Measurements from ENCODE around the gene GPR156.
A peak's percentile ranks its signal among the peaks of the same experiment; 100 is the strongest.
"Not testable (repeated sequence)": the region's sequence is repeated elsewhere in the genome, so short reads cannot be mapped to it uniquely, and the experiment has no call there.

Gene GPR156

DNA sequence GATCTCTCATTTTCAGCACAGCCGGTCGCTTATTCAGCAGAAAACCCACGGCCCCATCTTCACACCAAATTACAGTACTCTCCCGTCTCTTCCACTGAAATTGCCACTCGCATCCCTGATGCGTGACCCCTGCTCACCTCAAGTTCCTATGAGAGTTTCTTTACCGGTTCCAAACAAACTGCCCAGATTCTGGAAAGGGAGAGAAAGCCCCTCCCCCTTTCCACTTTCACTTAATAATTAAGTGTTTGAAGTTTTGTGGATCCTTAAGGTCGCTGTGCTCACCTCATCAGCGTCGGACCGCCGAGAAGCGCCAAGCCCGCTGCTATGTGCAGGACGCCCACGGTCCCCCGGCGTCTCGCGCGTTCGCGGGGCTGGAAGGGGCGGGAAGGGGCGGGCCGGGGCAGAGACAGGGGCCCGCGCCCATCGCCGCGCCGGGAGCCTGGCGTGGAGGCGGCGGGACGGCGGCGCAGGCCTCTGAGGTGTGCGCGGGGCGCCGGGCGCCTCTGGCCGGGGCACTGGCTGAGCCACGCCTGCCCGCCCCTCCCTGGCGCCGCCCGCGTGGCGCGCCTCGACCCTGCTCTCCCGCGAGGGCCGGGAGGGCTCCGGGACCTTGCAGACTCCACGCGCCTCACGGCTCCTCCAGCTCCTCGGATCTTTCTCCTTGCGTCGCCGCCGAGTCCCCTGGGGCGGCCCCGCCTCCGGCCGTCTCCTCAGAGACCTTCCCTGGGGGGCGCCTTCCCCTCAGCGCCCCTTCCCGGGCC is at the start of gene GPR156:
Gene GPR156, minus strand, starts transcription at position 476 of the 761 bp plus-strand sequence. CDS start 41,124 bp downstream, outside the sequence.
- peak; percentile 38 for DNase-seq

- DNase-seq: no peak
These were observed 47.6 kb upstream of the GPR156 start for GRCh38 chr3:120332646-120333045.

DNA sequence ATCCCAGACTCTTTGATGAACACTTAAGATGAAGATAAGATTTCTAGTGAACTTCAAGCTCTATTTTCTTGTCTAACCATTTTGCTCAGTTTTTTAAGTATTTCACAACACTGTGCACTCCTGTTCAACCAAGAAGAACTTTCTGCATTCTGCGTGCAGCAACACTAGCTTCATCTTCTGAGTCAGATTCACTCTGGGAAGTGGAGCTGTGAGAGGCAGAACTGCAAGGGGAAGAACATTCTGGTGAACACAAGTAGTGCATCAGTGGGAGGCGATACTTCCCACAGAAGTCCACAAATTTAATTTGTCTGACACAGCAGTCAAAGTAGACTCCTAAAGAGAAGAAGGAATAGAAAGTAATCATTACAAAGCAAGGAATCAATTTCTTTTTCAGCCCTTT is 46.1 kb upstream of the GPR156 start:
- DNase-seq: no peak

DNA sequence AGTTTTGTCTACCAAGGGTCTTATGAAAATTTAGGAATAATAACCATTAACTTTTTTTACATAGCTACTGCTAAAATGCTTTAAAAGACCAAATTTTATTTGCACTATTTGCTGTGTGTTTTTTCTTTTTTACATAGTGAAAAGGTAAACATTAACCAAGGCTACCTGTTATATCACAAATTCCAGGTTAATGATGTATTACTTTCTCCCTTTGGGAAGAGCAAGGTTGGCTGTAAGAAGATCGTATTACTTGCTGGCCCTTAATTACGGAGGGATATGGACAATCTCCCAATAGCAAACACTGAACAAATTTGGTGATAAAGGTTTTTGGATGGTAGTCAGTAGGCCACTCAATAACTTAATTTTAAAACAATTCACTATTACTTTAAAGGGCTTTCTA is 41.8 kb upstream of the GPR156 start:
- DNase-seq: no peak

DNA sequence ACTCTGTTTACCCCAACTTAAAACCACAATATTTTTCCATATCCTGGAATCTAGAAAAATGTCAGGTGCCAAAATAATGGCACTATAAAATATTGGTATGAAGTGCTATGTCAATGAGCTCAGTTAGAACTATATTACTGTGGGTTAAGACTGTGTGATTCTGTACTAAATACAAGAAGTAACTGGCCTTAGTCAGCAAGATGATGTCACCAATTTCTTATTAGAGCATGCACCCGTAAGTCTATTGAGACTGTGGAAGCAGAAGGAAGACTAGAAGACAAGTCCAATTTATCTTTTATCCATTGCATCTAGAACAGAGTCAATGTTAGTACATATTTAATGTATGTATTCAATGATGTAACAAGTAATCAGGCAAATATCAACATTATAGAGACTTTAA is 39.2 kb upstream of the GPR156 start:
- DNase-seq: no peak

DNA sequence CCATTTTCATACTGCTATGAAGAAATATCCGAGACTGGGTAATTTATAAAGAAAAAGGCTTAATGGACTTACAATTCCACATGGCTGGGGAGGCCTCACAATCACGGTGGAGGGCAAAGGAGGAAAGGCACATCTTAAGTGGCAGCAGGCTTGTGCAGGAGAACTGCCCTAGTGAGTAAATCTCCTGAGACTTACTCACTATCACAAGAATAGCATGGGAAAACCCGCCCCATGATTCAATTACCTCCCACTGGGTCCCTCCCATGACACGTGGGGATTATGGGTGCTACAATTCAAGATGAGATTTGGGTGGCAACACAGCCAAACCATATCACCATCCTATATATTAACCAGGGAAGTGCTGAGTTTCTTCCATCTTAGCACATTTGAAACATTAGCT is 38.7 kb upstream of the GPR156 start:
- DNase-seq: not testable (repeated sequence)

GRCh38 chr3:120311863-120312794 is 27.1 kb upstream of the GPR156 start:
- peak; percentile 16 for DNase-seq

DNA sequence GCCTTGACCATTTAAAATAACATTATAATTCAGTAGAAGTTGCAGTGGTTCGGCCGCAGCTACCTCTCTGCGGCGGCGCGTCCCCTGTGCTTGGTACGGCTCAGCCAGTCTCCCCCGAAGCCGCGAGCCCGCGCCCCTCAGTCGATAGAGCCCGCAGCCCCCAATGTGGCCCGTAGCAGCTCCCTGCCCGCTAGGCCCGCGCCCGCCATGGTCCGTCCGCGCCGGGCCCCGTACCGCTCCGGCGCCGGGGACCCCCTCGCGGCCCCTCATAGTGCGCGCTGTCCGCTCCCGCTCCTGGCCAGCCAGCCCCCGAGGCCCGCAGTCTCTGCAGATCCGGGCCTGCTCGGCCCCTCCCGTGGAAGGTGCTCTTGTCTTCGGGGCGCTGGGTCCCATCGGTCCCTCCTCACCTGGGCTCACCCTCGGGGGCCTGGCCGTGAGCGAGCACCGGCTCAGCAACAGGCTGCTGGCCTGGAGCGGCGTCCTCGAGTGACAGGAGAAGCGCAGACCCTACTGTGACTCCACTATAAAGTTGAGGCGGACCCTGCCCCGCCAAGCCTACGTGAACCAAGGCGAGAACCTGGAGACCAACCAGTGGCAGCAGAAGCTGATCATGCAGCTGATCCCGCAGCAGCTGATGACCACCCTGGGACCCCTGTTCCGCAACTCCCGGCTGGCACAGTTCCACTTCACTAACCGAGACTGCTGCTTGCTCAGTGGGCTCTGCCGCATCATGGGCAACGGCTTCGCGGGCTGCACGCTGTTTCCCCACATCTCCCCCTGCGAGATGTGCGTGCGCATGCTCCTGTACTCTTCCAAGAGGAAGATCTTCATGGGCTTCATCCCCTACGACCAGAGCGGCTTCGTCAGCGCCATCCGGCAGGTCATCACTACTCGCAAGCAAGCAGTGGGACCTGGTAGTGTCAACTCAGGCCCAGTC is 21.8 kb upstream of the GPR156 start:
- no peak for DNase-seq

GRCh38 chr3:120304616-120305015 is 19.6 kb upstream of the GPR156 start:
- no peak for DNase-seq

- DNase-seq: no peak
These were observed 17.3 kb upstream of the GPR156 start for GRCh38 chr3:120302361-120302760.

- no peak for DNase-seq
These were observed 15.9 kb upstream of the GPR156 start for GRCh38 chr3:120300971-120301370.

GRCh38 chr3:120299403-120299802 is 14.4 kb upstream of the GPR156 start:
- no peak for DNase-seq

DNA sequence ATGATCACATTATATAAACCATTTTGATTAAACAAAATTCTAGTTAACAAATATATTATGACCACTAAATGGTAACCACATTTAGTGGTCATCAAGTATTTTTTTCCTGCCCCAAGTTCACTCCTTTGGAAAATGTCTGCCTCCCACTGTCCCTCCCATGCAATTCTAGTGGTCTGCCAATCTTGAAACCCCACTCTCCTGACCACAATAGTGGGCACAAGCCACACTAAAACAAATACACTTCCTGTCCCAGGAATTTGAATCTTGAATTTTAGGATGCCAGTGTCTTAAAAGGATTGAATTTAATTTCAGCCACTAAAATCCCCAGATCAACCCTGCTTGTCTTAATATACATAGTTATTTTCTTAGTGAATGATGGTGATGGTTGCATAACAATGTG is 14.0 kb upstream of the GPR156 start:
- no peak for DNase-seq

DNA sequence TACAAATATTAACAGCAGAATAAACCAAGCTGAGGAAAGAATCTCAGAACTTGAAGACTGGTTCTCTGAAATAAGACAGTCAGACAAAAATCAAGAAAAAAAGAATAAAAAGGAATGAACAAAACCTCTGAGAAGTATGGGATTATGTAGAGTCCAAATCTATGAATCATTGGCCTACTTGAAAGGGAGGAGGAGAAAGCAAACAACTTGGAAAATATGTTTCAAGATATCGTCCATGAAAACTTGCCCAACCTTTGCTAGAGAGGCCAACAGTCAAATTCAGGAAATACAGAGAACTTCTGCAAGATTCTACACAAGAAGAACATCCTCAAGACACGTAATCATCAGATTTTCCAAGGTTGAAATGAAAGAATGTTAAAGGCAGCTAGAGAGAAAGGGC is 6.5 kb upstream of the GPR156 start:
- DNase-seq: not testable (repeated sequence)

DNA sequence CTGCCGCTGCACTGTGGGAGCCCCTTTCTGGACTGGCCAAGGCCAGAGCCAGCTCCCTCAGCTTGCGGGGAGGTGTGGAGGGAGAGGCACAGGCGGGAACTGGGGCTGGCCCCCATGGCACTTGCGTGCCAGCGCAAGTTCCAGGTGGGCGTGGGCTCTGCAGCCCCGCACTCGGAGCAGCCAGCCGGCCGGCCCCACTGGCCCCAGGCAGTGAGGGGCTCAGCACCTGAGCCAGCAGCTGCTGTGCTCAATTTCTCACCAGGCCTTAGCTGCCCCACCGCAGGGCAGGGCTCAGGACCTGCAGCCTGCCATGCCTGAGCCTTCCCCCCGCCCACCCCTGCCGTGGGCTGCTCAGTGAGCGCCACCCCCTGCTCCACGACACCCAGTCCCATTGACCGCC is 4.6 kb upstream of the GPR156 start:
- DNase-seq: no peak

GRCh38 chr3:120286465-120286864 is 1.4 kb upstream of the GPR156 start:
- DNase-seq: no peak

DNA sequence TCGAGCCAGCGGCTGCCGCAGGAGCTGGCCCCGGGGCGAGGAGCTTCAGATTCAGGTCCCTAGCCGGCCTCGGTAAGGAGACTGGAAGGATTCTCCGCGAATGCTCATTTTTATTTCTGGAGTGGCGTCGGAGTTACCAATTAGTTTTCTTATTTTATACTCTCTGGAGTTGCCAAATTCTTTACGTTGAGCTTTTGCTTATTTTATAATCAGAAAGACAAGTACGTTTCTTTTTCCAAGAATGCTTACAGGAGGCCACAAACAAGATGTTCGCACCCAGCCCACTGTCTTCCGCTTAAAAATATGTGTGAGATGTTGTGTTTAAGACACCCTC is 453 bp upstream of the GPR156 start:
- no peak for DNase-seq

GRCh38 chr3:120281261-120281660 is 3.8 kb downstream of the GPR156 start:
- DNase-seq: no peak

- no peak for DNase-seq
These were observed 4.5 kb downstream of the GPR156 start for GRCh38 chr3:120280566-120280965.

- DNase-seq: no peak
These were observed 5.0 kb downstream of the GPR156 start for GRCh38 chr3:120280026-120280425.

DNA sequence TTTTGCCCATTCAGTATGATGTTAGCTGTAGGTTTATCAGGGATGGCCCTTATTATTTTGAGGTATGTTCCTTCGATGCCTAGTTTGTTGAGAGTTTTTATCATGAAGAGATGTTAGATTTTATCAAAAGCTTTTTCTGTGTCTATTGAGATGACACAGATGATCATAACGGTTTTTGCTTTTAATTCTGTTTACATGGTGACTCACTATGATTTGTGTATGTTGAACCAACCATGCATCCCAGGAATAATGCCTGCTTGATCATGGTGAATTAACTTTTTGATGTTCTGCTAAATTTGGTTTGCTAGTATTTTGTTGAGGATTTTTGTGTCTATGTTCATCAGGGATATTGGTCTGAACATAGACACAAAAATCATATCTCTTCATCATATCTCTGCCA is 8.3 kb downstream of the GPR156 start:
- no peak for DNase-seq

DNA sequence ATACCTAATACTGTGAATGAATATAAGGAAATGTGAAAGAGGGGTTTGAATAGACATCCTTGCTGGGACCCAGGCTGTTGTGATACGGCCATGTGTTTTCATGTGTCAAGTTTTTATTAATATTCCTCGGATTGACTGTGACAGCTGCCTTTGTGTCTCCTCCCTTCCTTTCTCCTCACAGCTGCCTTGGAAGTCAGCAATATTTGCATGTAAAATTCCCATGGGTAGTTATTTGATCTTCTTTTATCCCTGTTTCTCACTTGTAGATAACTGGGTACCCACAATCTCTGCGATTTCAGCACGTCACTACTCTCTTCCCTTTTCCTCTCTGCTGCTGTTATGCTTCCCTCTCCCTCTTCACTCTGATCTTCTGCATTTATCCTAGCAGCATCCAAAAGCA is 9.4 kb downstream of the GPR156 start:
- DNase-seq: peak; percentile 89

GRCh38 chr3:120274739-120275167 is 10.3 kb downstream of the GPR156 start:
- DNase-seq: no peak

All from NCI-H2171 treated with DMSO at 0.1 percent for 48 hours (cell line).